ENCODE results near the gene ZNF35.

DNA sequence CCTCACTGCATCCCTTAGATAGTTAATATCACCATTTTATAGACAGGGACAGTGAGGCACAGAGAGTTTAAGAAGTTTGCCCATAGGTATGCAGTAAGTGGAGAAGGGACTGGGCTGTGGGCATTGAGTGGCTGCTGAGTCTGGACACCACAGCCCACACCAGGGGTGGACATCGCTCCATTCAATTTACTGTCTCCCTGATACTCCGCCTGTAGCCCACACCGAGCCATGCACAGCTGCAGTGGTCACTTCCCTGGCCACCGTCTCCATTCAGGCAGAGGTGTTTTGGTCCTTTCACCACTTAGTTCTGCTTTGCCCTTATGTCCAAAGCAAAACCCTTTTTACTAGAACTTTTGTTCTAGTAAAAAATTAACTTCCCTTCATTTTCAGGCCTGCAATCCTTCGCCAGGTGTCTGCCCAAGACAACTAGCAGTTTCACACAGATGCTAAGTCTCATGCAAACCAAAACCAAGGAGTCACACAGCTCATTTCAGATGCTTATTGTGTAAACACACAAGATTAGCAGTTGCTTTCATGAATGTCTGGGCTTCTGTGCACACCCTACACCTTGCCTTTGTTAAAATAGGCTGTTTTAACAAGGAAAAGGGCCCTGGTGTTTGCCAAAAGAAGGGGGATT lies 30.1 kb downstream of the ZNF35 start:
- TF ChIP-seq POLR2AphosphoS5 (IDR thresholded peaks at IDR 0.05; ENCODE audit: borderline replicate concordance, low read depth, low read length), result no peak
- no peak for TF ChIP-seq EZH2 (IDR thresholded peaks at IDR 0.05)

All from SK-N-MC (cell line).